GM12878 (cell line): ENCODE results near the gene CFAP92. TPM values are rescaled to one million over a fixed set of nuclear protein-coding genes. Genes with fewer than 3 reads are reported as not detected.

Experiments
- EED ChIP-seq: sonication (generic); IDR thresholded peaks from 2 replicates; pipeline ENCODE4 v1.6.1; 2016; ENCODE audit warnings: antibody characterized with exemption, low read depth
- IRF4 ChIP-seq: IDR thresholded peaks from 2 replicates; pipeline ENCODE4 v1.6.1; 2011; ENCODE audit warnings: low read depth, low read length
- IRF5 ChIP-seq: fragments of 450-650 bp; IDR thresholded peaks from 2 replicates; pipeline ENCODE4 v1.6.1; 2017; ENCODE audit warnings: borderline replicate concordance
- POLR2AphosphoS5 ChIP-seq: IDR thresholded peaks from 2 replicates; pipeline ENCODE4 v1.6.1; 2011; ENCODE audit warnings: mild to moderate bottlenecking, low read length, inconsistent platforms
- POU2F2 ChIP-seq: IDR thresholded peaks from 3 replicates; pipeline ENCODE4 v1.6.1; 2011; ENCODE audit warnings: low read depth, mild to moderate bottlenecking, low read length, borderline replicate concordance
- ZBTB4 ChIP-seq: fragments of 450-650 bp; formaldehyde crosslinking; IDR thresholded peaks from 2 replicates; pipeline ENCODE4 v1.4.0; 2022; ENCODE audit warnings: mild to moderate bottlenecking, moderate library complexity
- polyA plus RNA-seq, 11 experiments: library from polyadenylated mRNA; depleted of rRNA in 4 of 11; unstranded in 6 of 11; stranded (reverse) in 5 of 11; fragments of >200 nt; fragmentation: Nextera tagmentation in 4 of 11; fragmentation: Illumina TruSeq in 1 of 11; extraction: Ambion mirVana in 4 of 11; extraction: Trizol in 1 of 11; gene quantifications; 1 replicate in 1 of 11; 2 replicates in 10 of 11; pipeline versions ENCODE4 v1.2.1 to v1.2.3, GENCODE V29; 2011 to 2016; ENCODE audit warnings: inconsistent platforms in 2 of 11, missing spikeins in 2 of 11, low read depth in 1 of 11
- total RNA-seq, 4 experiments: library from RNA; depleted of rRNA in 3 of 4; stranded (reverse); fragments of >200 nt in 3 of 4; fragmentation: Illumina TruSeq in 1 of 4; extraction: Trizol in 1 of 4; gene quantifications; 2 replicates each; pipeline versions ENCODE4 v1.2.1 to v1.2.3, GENCODE V29; 2013 to 2021
- TF ChIP-seq, protein P1 (sequence below): IDR thresholded peaks from 2 replicates; pipeline ENCODE4 v1.6.1; 2012; ENCODE audit warnings: low read depth, low read length, improper control_type of control experiment
- TF ChIP-seq, protein P2 (sequence below): fragments of 450-650 bp; IDR thresholded peaks from 2 replicates; pipeline ENCODE4 v1.6.1; 2017; ENCODE audit warnings: low read depth, mild to moderate bottlenecking, moderate library complexity

The CFAP92 gene
- total and polyA plus RNA-seq, 10 of the 15 experiments (the other 5 are each of a cell fraction or from before 2014, with no cell fraction given), result 0.05 to 0.52 (median 0.14) TPM; not detected in 7

DNA sequence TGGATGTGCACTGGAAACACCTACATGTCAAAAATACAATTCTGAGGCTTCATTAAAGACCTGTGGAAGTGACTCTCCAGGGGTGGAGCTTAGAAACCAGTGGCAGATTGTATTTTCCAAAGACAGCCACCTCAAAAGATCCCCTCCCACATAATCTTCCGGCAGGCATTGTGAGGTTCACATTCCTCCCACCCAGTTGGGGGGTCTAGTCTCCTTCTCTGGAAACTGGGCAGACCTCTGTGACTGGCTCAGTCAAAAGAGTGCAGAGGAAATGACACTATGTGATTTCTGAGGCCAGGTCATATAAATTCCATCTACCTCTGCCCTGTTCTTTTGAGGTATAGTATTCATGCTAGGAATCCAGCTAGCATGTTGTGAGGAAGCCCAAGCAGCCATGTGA is 1.9 kb upstream of the CFAP92 start (continued):
- TF ChIP-seq ZBTB4 (CRISPR knock-in tag) (no peak), POU2F2 (no peak), IRF4 (no peak), EED (no peak), IRF5 (no peak), POLR2AphosphoS5 (no peak)
- TF ChIP-seq, protein P1, sequence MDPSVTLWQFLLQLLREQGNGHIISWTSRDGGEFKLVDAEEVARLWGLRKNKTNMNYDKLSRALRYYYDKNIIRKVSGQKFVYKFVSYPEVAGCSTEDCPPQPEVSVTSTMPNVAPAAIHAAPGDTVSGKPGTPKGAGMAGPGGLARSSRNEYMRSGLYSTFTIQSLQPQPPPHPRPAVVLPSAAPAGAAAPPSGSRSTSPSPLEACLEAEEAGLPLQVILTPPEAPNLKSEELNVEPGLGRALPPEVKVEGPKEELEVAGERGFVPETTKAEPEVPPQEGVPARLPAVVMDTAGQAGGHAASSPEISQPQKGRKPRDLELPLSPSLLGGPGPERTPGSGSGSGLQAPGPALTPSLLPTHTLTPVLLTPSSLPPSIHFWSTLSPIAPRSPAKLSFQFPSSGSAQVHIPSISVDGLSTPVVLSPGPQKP, result no peak
- TF ChIP-seq, protein P2, sequence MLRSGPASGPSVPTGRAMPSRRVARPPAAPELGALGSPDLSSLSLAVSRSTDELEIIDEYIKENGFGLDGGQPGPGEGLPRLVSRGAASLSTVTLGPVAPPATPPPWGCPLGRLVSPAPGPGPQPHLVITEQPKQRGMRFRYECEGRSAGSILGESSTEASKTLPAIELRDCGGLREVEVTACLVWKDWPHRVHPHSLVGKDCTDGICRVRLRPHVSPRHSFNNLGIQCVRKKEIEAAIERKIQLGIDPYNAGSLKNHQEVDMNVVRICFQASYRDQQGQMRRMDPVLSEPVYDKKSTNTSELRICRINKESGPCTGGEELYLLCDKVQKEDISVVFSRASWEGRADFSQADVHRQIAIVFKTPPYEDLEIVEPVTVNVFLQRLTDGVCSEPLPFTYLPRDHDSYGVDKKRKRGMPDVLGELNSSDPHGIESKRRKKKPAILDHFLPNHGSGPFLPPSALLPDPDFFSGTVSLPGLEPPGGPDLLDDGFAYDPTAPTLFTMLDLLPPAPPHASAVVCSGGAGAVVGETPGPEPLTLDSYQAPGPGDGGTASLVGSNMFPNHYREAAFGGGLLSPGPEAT, result no peak
